SK-N-SH (cell line): ENCODE results near the gene FBXO40. TPM values are rescaled to one million over a fixed set of nuclear protein-coding genes. Genes with fewer than 3 reads are reported as not detected.
A peak's percentile ranks its signal among the peaks of the same experiment; 100 is the strongest.

Experiments used
- CTCF ChIA-PET: fragments of 300-600, 350-600 bp; formaldehyde crosslinking; extraction: SDS; loops from one replicate; lab custom pipeline; 2021; lab: Yijun Ruan, JAX
- POLR2A ChIA-PET: fragments of 350-600 bp; sonication (Branson Sonifier 250); formaldehyde crosslinking; extraction: SDS; loops from one replicate; lab custom pipeline; 2020; ENCODE audit warnings: antibody characterized with exemption, inconsistent platforms; lab: Yijun Ruan, JAX
- DNase-seq: peaks from one replicate; pipeline ENCODE4 v3.0.0; 2012
- H2AFZ ChIP-seq: fragments of 200-600 bp; sonication (generic); 2 replicates; pipeline ENCODE4 v1.8.1; 2016; ENCODE audit warnings: antibody characterized with exemption, mild to moderate bottlenecking, low read depth
- H3F3A ChIP-seq: fragments of 200-600 bp; sonication (generic); replicated peaks from 2 replicates; pipeline ENCODE3; 2016; ENCODE audit warnings: antibody characterized with exemption, mild to moderate bottlenecking; ENCODE audit not compliant: insufficient read depth
- H3K27ac ChIP-seq, 2 experiments: fragments of 200-500 bp in 1 of 2; fragments of 200-600 bp in 1 of 2; sonication (Bioruptor generic) in 1 of 2; sonication (generic), shearing (Covaris generic) in 1 of 2; 2 replicates each; pipeline versions ENCODE4 v1.5.1 to v1.6.1; 2014 to 2016; ENCODE audit warnings: low read depth in 2 of 2, inconsistent platforms in 1 of 2, low read length in 1 of 2, mild to moderate bottlenecking in 1 of 2, mixed read lengths in 1 of 2
- H3K27me3 ChIP-seq: fragments of 200-600 bp; sonication (generic), shearing (Covaris generic); 2 replicates; pipeline ENCODE4 v1.6.1; 2016; ENCODE audit warnings: mixed run types; ENCODE audit not compliant: insufficient read depth
- H3K36me3 ChIP-seq, 2 experiments: fragments of 200-500 bp in 1 of 2; fragments of 200-600 bp in 1 of 2; sonication (Bioruptor generic) in 1 of 2; sonication (generic) in 1 of 2; replicated peaks in 1 of 2; 2 replicates each; pipeline versions ENCODE3 to v1.5.1; 2014 to 2016; ENCODE audit warnings: low read length in 1 of 2, mild to moderate bottlenecking in 1 of 2; ENCODE audit not compliant: insufficient read depth in 2 of 2, control insufficient read depth in 1 of 2
- H3K4me1 ChIP-seq, 2 experiments: fragments of 200-500 bp in 1 of 2; fragments of 200-600 bp in 1 of 2; sonication (Bioruptor generic) in 1 of 2; sonication (generic), shearing (Covaris generic) in 1 of 2; 2 replicates each; pipeline versions ENCODE4 v1.5.1 to v1.6.1; 2014 to 2016; ENCODE audit warnings: low read depth in 1 of 2, low read length in 1 of 2, mixed run types in 1 of 2; ENCODE audit not compliant: insufficient read depth in 2 of 2, control insufficient read depth in 1 of 2
- H3K4me2 ChIP-seq: fragments of 200-600 bp; sonication (generic), shearing (Covaris generic); 2 replicates; pipeline ENCODE4 v1.6.1; 2017; ENCODE audit warnings: mixed run types
- H3K4me3 ChIP-seq, 2 experiments: fragments of 200-500 bp in 1 of 2; fragments of 200-600 bp in 1 of 2; sonication (Bioruptor generic) in 1 of 2; sonication (generic), shearing (Covaris generic) in 1 of 2; 2 replicates each; pipeline versions ENCODE4 v1.5.1 to v1.8.1; 2014 to 2016; ENCODE audit warnings: low read depth in 2 of 2, inconsistent platforms in 1 of 2, low read length in 1 of 2, mild to moderate bottlenecking in 1 of 2, mixed read lengths in 1 of 2, moderate library complexity in 1 of 2
- H3K79me2 ChIP-seq: fragments of 200-600 bp; sonication (generic); 2 replicates; pipeline ENCODE4 v1.8.1; 2017; ENCODE audit warnings: mild to moderate bottlenecking; ENCODE audit not compliant: insufficient read depth
- H3K9ac ChIP-seq: fragments of 200-600 bp; sonication (generic); 2 replicates; pipeline ENCODE4 v1.6.1; 2017; ENCODE audit warnings: mixed run types
- H3K9me2 ChIP-seq: fragments of 200-600 bp; sonication (generic); 2 replicates; pipeline ENCODE4 v1.6.1; 2017; ENCODE audit warnings: mixed run types
- H3K9me3 ChIP-seq: fragments of 200-600 bp; sonication (generic); 2 replicates; pipeline ENCODE4 v1.6.1; 2017; ENCODE audit warnings: mixed run types, mild to moderate bottlenecking, moderate library complexity
- H4K20me1 ChIP-seq: fragments of 200-600 bp; sonication (generic); 2 replicates; pipeline ENCODE4 v1.6.1; 2017; ENCODE audit warnings: mild to moderate bottlenecking, mixed run types; ENCODE audit not compliant: insufficient read depth
- CHD2 ChIP-seq: fragments of 150-350 bp; IDR thresholded peaks from 2 replicates; pipeline ENCODE4 v1.6.1; 2018; ENCODE audit warnings: low read length; ENCODE audit not compliant: partially characterized antibody
- EZH2phosphoT487 ChIP-seq: fragments of 200-600 bp; sonication (generic); IDR thresholded peaks from 2 replicates; pipeline ENCODE4 v1.6.1; 2017; ENCODE audit warnings: low read depth, mixed run types, mild to moderate bottlenecking, antibody characterized with exemption, moderate library complexity, borderline replicate concordance
- FOSL2 ChIP-seq: IDR thresholded peaks from 2 replicates; pipeline ENCODE4 v1.4.0; 2012; ENCODE audit warnings: low read depth, mild to moderate bottlenecking, moderate library complexity, borderline replicate concordance
- IRF3 ChIP-seq: fragments of 150-350 bp; IDR thresholded peaks from 2 replicates; pipeline ENCODE4 v1.6.1; 2016; ENCODE audit warnings: mild to moderate bottlenecking, low read depth, low read length
- MEF2A ChIP-seq: IDR thresholded peaks from 2 replicates; pipeline ENCODE4 v1.4.0; 2012; ENCODE audit warnings: low read depth, borderline replicate concordance
- MXI1 ChIP-seq: IDR thresholded peaks from 2 replicates; pipeline ENCODE4 v1.6.1; 2012; ENCODE audit warnings: mild to moderate bottlenecking, low read depth, low read length, improper control_type of control experiment
- NFIC ChIP-seq: IDR thresholded peaks from 2 replicates; pipeline ENCODE4 v1.4.0; 2012; ENCODE audit warnings: borderline replicate concordance
- NRF1 ChIP-seq: IDR thresholded peaks from 2 replicates; pipeline ENCODE4 v1.6.1; 2012; ENCODE audit warnings: low read depth, mild to moderate bottlenecking, low read length
- RAD21 ChIP-seq: IDR thresholded peaks from 2 replicates; pipeline ENCODE4 v1.6.1; 2012; ENCODE audit warnings: mild to moderate bottlenecking, low read length
- RCOR1 ChIP-seq: fragments of 150-350 bp; IDR thresholded peaks from 2 replicates; pipeline ENCODE4 v1.6.1; 2017; ENCODE audit warnings: antibody characterized with exemption, low read length
- RFX5 ChIP-seq: IDR thresholded peaks from 2 replicates; pipeline ENCODE4 v1.6.1; 2012; ENCODE audit warnings: mild to moderate bottlenecking, improper control_type of control experiment, low read length
- SMC3 ChIP-seq: IDR thresholded peaks from 2 replicates; pipeline ENCODE4 v1.6.1; 2012; ENCODE audit warnings: low read depth, low read length, improper control_type of control experiment
- USF2 ChIP-seq: fragments of 150-350 bp; IDR thresholded peaks from 2 replicates; pipeline ENCODE4 v1.6.1; 2017; ENCODE audit warnings: antibody characterized with exemption, low read length, low read depth, borderline replicate concordance
- YY1 ChIP-seq: IDR thresholded peaks from 2 replicates; pipeline ENCODE4 v1.4.0; 2012; ENCODE audit warnings: low read depth, mild to moderate bottlenecking
- WGBS: methylation state at CpG from one replicate; pipeline ENCODE4 v1.1.6; 2017; ENCODE audit warnings: low lambda C conversion rate; 5-methylcytosine and 5-hydroxymethylcytosine counted together
- polyA plus RNA-seq, 3 experiments: library from polyadenylated mRNA; depleted of rRNA; stranded (reverse); fragments of >200 nt; gene quantifications; 2 replicates each; pipeline ENCODE4 v1.2.3, GENCODE V29; 2012
- TF ChIP-seq, protein P1 (sequence below): IDR thresholded peaks from 2 replicates; pipeline ENCODE4 v1.4.0; 2012; ENCODE audit warnings: low read depth
- TF ChIP-seq, protein P2 (sequence below): IDR thresholded peaks from 2 replicates; pipeline ENCODE4; 2012
- TF ChIP-seq, protein P3 (sequence below): fragments of 200-600 bp; sonication (generic); IDR thresholded peaks from 2 replicates; pipeline ENCODE4 v1.6.1; 2017; ENCODE audit warnings: antibody characterized with exemption, mild to moderate bottlenecking, moderate library complexity
- TF ChIP-seq, protein P4 (sequence below): IDR thresholded peaks from 2 replicates; pipeline ENCODE4 v1.4.0; 2012; ENCODE audit warnings: low read depth, borderline replicate concordance

Gene FBXO40
- polyA plus RNA-seq, 1 of the 3 experiments (the other 2 are of a cell fraction) = not detected

DNA sequence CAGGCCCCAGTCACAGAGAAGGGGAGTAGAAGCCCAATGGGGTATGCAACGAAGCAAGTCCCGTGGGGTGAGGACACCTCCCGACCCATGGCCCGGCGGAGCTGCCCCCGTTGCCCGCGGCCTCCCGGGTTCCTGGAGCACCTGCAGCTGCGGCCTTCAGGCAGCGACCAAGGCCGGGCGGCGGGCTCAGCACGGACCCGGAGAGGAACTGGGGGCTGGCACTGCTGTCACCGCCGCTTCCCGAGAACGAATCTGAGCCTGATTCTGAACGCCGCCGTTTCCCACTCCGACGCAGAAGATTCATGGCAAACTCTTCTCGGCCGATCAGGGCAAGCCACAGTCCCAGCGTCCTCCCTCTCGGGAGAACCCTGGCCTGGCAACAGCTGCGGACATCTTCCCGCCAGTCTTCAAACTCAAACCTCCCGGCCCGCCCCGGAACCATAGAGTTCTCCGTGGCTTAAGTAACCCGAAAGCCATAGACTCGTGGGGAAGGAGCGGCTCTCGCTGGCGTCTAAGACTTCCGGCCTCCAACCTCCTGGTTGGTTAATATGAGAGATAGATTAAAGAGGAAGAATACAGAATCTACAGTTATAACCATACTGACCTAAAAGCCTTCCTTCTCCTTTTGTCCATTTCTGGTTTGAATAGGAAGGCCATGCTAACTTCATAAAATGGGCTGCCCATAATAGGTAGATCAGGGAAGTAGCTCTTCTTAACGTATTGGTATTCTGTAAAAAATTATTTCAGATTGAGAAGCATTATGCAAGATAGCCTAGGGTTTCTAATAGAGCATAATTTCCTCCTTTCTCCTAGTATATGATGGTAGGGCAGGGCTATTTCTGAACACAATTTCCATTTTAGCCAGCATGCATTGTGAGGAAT is 47.4 kb upstream of the FBXO40 start, which contains the start of gene POLQ (continued):
- TF ChIP-seq YY1 (peak; percentile 79), RAD21 (no peak), NRF1 (no peak), NFIC (no peak), USF2 (no peak), IRF3 (no peak)
- TF ChIP-seq, protein P1, sequence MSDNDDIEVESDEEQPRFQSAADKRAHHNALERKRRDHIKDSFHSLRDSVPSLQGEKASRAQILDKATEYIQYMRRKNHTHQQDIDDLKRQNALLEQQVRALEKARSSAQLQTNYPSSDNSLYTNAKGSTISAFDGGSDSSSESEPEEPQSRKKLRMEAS = peak; percentile 75
- TF ChIP-seq, protein P2, sequence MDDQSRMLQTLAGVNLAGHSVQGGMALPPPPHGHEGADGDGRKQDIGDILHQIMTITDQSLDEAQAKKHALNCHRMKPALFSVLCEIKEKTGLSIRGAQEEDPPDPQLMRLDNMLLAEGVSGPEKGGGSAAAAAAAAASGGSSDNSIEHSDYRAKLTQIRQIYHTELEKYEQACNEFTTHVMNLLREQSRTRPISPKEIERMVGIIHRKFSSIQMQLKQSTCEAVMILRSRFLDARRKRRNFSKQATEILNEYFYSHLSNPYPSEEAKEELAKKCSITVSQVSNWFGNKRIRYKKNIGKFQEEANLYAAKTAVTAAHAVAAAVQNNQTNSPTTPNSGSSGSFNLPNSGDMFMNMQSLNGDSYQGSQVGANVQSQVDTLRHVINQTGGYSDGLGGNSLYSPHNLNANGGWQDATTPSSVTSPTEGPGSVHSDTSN = peak; percentile 19; the same call in 1 of the 2 replicates

DNA sequence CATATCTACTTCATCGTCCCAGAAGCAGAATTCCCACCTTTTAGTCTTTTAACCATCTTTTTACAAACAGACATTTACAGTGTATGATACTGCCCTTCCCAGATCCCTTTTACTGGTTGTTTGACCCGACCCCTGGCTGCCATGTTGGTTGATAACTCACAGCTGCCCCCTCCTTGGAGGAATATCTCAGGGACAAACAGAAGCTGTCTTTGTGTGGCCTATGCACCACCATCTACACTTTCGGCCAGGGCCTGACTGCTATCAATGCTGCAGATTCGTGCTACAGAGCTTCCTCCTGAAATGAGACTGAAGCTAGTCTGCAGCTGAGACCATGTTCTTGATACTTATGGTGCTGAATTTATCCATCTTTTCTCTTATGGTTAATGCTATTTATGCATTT is 40.8 kb upstream of the FBXO40 start:
- H3K9ac ChIP-seq = no peak overlapping the region
- POLR2A ChIA-PET = no interaction called here
- no peak overlapping the region for H3K4me2 ChIP-seq
- no peaks in the 10 kb centered on the region for H3K4me1 ChIP-seq
- no peak for DNase-seq
- H3K36me3 ChIP-seq = no peaks in the 10 kb centered on the region
- no peaks in the 10 kb centered on the region for H4K20me1 ChIP-seq
- no peak overlapping the region for H3K27ac ChIP-seq
- H3K4me3 ChIP-seq = no peak overlapping the region
- no peaks in the 10 kb centered on the region for H3K9me3 ChIP-seq
- H2AFZ ChIP-seq = peak overlapping the region; percentile 64; the same call in 1 of the 2 replicates
- no peaks in the 10 kb centered on the region for H3K9me2 ChIP-seq
- H3K27me3 ChIP-seq = no peaks in the 10 kb centered on the region
- H3F3A ChIP-seq = no peaks in the 10 kb centered on the region
- no peaks in the 10 kb centered on the region for H3K79me2 ChIP-seq
- CTCF ChIA-PET = interaction anchor here (0.7 kb wide), 1 partner anchor 818 kb away, joined by 3 read pairs; no protein-coding TSS in a partner anchor
- TF ChIP-seq MEF2A = no peak
- TF ChIP-seq, protein P3, sequence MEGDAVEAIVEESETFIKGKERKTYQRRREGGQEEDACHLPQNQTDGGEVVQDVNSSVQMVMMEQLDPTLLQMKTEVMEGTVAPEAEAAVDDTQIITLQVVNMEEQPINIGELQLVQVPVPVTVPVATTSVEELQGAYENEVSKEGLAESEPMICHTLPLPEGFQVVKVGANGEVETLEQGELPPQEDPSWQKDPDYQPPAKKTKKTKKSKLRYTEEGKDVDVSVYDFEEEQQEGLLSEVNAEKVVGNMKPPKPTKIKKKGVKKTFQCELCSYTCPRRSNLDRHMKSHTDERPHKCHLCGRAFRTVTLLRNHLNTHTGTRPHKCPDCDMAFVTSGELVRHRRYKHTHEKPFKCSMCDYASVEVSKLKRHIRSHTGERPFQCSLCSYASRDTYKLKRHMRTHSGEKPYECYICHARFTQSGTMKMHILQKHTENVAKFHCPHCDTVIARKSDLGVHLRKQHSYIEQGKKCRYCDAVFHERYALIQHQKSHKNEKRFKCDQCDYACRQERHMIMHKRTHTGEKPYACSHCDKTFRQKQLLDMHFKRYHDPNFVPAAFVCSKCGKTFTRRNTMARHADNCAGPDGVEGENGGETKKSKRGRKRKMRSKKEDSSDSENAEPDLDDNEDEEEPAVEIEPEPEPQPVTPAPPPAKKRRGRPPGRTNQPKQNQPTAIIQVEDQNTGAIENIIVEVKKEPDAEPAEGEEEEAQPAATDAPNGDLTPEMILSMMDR = no peak
- TF ChIP-seq NFIC = no peak
- no peak for TF ChIP-seq MXI1
- TF ChIP-seq IRF3 = no peak
- TF ChIP-seq, protein P2 = no peak
- TF ChIP-seq FOSL2 = no peak
- TF ChIP-seq USF2 = no peak
- TF ChIP-seq SMC3 = no peak
- TF ChIP-seq, protein P4, sequence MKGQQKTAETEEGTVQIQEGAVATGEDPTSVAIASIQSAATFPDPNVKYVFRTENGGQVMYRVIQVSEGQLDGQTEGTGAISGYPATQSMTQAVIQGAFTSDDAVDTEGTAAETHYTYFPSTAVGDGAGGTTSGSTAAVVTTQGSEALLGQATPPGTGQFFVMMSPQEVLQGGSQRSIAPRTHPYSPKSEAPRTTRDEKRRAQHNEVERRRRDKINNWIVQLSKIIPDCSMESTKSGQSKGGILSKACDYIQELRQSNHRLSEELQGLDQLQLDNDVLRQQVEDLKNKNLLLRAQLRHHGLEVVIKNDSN = no peak
- TF ChIP-seq EZH2phosphoT487 = no peak
- no peak for TF ChIP-seq RFX5
- TF ChIP-seq RCOR1 = no peak
- no peak for TF ChIP-seq CHD2
- TF ChIP-seq, all 33 proteins: peak for 0
- 48% methylated on average over 4 of the region's 4 CpGs for WGBS
